ENCODE measurements around the gene NPM1. TPM values are rescaled to one million over a fixed set of nuclear protein-coding genes. Genes with fewer than 3 reads are reported as not detected.

NPM1 gene
- total and polyA plus RNA-seq, 2 of the 13 experiments (the other 11 are each of a cell fraction or from before 2014, with no cell fraction given), result 2,047 to 3,353 TPM

GRCh38 chr5:171426266-171426665, 38.6 kb downstream of the NPM1 start (continued):
- TF ChIP-seq SRSF4 (IDR thresholded peaks at IDR 0.05; ENCODE audit: low read depth, low read length, poor library complexity, severe bottlenecking) (no peak), ZNF687 (CRISPR knock-in tag; IDR thresholded peaks at IDR 0.05) (no peak), PHB2 (IDR thresholded peaks at IDR 0.05; ENCODE audit: partially characterized antibody) (no peak), SMC3 (IDR thresholded peaks at IDR 0.05; ENCODE audit: low read length) (no peak), HES4 (CRISPR knock-in tag; IDR thresholded peaks at IDR 0.05; ENCODE audit: borderline replicate concordance) (no peak), ZMAT3 (CRISPR knock-in tag; conservative IDR thresholded peaks at IDR 0.05) (no peak)

DNA sequence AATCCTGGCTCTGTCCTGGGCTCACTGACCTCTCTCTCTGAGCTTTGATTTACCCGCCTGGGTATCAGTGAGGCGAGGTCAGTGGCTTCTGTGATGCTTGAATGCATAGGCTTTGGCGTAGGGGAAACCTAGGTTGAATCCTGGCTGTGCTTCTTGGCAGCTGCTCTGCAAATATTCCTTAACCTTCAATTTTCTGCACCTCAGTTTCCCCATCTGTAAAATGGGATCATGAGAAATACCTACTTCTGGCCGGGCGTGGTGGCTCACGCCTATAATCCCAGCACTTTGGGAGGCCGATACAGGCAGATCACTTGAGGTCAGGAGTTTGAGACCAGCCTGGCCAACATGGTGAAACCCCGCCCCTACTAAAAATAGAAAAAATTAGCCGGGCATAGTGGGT, 39.0 kb downstream of the NPM1 start:
- H3K9ac ChIP-seq (ENCODE audit: insufficient read depth, low read depth, low read length), result no peak overlapping the region
- no peak overlapping the region for H3K4me2 ChIP-seq (ENCODE audit: low read depth, low read length)
- WGBS (ENCODE audit: low lambda C conversion rate), result 44% methylated on average over 6 of the region's 9 CpGs
- ATAC-seq, result no peak
- no TSS peak for BruUV-seq (replicated peaks)
- no peaks in the 10 kb centered on the region for H3K9me3 ChIP-seq (ENCODE audit: low read length)
- ChIA-PET POLR2A (no interaction called here), CTCF (ENCODE audit: low intra/inter-chr PET ratio, low total read pairs) (no interaction called here)
- intact Hi-C loops (cut with micrococcal nuclease; ENCODE audit: unreplicated experiment) (no loop called here), in situ Hi-C loops (cut with HindIII; ENCODE audit: extremely low pct_ligation_motif_present, low pct_unique_long_range_greater_than_20kb) (loop anchor here (10.0 kb wide), 1 partner anchor 168 kb away; no protein-coding TSS in a partner anchor)
- peaks cover 2 to 7% of the 10 kb centered on the region in 2 experiments; a peak in 3 of 5 replicates for H3K27me3 ChIP-seq (ENCODE audit: control insufficient read depth in 1 of 2, insufficient read depth in 2 of 2, low read length in 2 of 2)
- H3K79me2 ChIP-seq (ENCODE audit: insufficient read depth, low read length), result no peaks in the 10 kb centered on the region
- TF ChIP-seq SP4 (CRISPR knock-in tag; IDR thresholded peaks at IDR 0.05), result no peak
- no peak for TF ChIP-seq MYPOP (CRISPR knock-in tag; IDR thresholded peaks at IDR 0.05)
- no peak for TF ChIP-seq SAFB2 (CRISPR knock-in tag; IDR thresholded peaks at IDR 0.05; ENCODE audit: borderline replicate concordance, low read depth)
- peak; percentile 61 for TF ChIP-seq ZNF629 (CRISPR knock-in tag; conservative IDR thresholded peaks at IDR 0.05)
- TF ChIP-seq ARID3A (IDR thresholded peaks at IDR 0.05; ENCODE audit: low read depth, low read length), result no peak
- TF ChIP-seq ZKSCAN5 (CRISPR knock-in tag; IDR thresholded peaks at IDR 0.05), result no peak
- TF ChIP-seq NR2F6 (IDR thresholded peaks at IDR 0.05), result no peak
- no peak for TF ChIP-seq NR2F6 (CRISPR knock-in tag; IDR thresholded peaks at IDR 0.05)
- no peak overlapping the region for H3K27ac ChIP-seq (ENCODE audit: extremely low read length, insufficient read depth, low read length)
- H4K20me1 ChIP-seq (ENCODE audit: insufficient read depth, low read length), result no peaks in the 10 kb centered on the region
- no peak overlapping the region for H3K4me3 ChIP-seq (replicated peaks in 1 of 3; ENCODE audit: insufficient read depth in 1 of 3, low read depth in 2 of 3, low read length in 3 of 3)
- no peaks in the 10 kb centered on the region for H3K4me1 ChIP-seq (ENCODE audit: insufficient read depth, low read length)
- no peaks in the 10 kb centered on the region for H3K36me3 ChIP-seq (replicated peaks in 1 of 2; ENCODE audit: control insufficient read depth in 1 of 2, insufficient read depth in 2 of 2, low read length in 2 of 2)
- H2AFZ ChIP-seq (ENCODE audit: low read length), result no peak overlapping the region
- no peak for DNase-seq (ENCODE audit: low spot score)
- FAIRE-seq, result no peak

Data from HepG2 (cell line).